ENCODE measurements around the gene TTLL11. TPM values are rescaled to one million over a fixed set of nuclear protein-coding genes. Genes with fewer than 3 reads are reported as not detected.

Gene TTLL11
- total RNA-seq, 1 donor = 6.2 TPM

DNA sequence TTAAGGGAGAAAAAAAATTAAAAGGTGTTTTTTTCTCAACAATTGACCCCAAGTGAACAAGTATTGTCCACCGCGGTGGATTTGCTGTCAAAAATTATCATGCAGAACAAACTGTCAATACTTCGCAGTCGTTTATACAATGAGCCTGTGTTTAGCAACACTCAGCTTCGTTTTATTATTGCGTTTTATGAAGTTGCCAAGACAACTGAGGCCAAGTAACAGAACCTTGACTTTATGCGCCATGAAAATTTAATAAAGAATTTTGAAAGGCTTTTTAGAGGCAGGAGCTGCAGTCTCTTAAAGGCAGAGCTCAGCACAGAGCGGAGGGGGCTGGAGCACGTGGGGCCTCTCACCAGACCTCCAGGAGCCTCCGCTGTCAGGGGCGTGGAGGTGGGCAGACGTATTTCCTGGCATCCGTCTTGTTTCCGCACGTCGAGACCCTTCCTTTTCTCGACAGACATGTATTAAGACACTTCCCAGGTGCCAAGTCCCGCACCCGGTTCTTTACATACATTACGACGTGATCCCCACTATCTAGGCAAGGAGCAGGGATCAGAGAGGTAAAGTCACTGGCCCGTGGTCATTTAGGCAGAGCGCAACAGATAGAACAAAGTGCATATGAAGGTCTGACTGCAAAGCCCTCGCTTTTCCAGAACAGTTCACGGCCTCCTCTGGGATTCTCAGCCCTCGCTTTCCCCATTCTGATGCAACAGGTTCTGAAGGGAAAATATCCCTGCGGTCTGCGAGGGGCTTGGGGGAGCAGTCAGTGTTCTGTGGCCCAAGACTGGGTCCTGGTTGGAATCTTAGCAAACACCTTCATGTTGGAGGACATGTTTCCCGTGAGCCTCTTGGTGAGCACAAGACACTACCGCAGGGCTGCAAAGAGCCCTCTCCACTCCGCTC, 277.3 kb downstream of the TTLL11 start:
- DNase-seq (ENCODE audit: insufficient read length, low spot score, missing footprints) = peak; percentile 75
- Histone ChIP-seq H3K9me3 (ENCODE audit: low read depth, low read length) (no peaks in the 10 kb centered on the region), H3K4me3 (ENCODE audit: insufficient read depth, low read length) (no peak overlapping the region), H2AFZ (ENCODE audit: low read length) (no peak overlapping the region), H3K36me3 (ENCODE audit: insufficient read depth, low read length) (no peaks in the 10 kb centered on the region), H4K20me1 (ENCODE audit: insufficient read depth, low read length) (no peaks in the 10 kb centered on the region), H3K4me2 (ENCODE audit: insufficient read depth, low read length) (no peak overlapping the region), H3K27ac (ENCODE audit: low read depth, low read length) (no peak overlapping the region), H3K4me1 (ENCODE audit: insufficient read depth, low read length) (peaks cover 2% of the 10 kb centered on the region), H3K79me2 (ENCODE audit: insufficient read depth, low read length) (no peaks in the 10 kb centered on the region), H3K27me3 (ENCODE audit: insufficient read depth, low read length) (no peaks in the 10 kb centered on the region)
- no peak for TF ChIP-seq CTCF (IDR thresholded peaks at IDR 0.05; ENCODE audit: extremely low read depth, low read depth, low read length)

- Histone ChIP-seq H3K36me3 (ENCODE audit: insufficient read depth, low read length) (no peaks in the 10 kb centered on the region), H3K79me2 (ENCODE audit: insufficient read depth, low read length) (no peaks in the 10 kb centered on the region), H3K4me3 (ENCODE audit: insufficient read depth, low read length) (no peak overlapping the region), H3K27me3 (ENCODE audit: insufficient read depth, low read length) (no peaks in the 10 kb centered on the region), H3K4me1 (ENCODE audit: insufficient read depth, low read length) (peaks cover 2% of the 10 kb centered on the region), H3K4me2 (ENCODE audit: insufficient read depth, low read length) (no peak overlapping the region), H3K27ac (ENCODE audit: low read depth, low read length) (no peak overlapping the region), H4K20me1 (ENCODE audit: insufficient read depth, low read length) (no peaks in the 10 kb centered on the region), H2AFZ (ENCODE audit: low read length) (no peak overlapping the region), H3K9me3 (ENCODE audit: low read depth, low read length) (no peaks in the 10 kb centered on the region)
- TF ChIP-seq CTCF (IDR thresholded peaks at IDR 0.05; ENCODE audit: extremely low read depth, low read depth, low read length) = no peak
- peak; percentile 41 for DNase-seq (ENCODE audit: insufficient read length, low spot score, missing footprints)
These were observed 278.0 kb downstream of the TTLL11 start for GRCh38 chr9:121815084-121815483.

DNA sequence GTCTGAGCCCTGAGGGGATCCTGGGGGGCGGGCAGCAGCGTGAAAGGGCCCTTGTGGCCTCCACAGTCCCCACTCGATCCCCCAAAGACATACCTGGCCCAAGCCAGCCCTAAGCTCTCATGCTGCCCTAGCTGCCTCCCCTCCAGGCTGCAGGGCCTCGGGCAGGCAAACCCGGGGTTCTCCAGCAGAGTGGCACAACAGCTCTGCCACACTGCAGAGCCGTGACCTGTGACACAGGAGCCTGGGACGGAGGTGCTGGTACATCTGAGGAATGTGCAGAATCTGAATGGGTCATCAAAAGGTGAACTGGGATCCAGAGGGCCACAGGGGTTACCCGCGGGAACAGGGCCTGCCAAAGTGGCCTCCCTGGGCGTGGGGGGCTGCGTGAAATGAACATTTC, 278.5 kb downstream of the TTLL11 start:
- Histone ChIP-seq H3K27ac (ENCODE audit: low read depth, low read length) (no peak overlapping the region), H3K79me2 (ENCODE audit: insufficient read depth, low read length) (no peaks in the 10 kb centered on the region), H3K4me2 (ENCODE audit: insufficient read depth, low read length) (no peak overlapping the region), H3K36me3 (ENCODE audit: insufficient read depth, low read length) (no peaks in the 10 kb centered on the region), H2AFZ (ENCODE audit: low read length) (no peak overlapping the region), H3K4me3 (ENCODE audit: insufficient read depth, low read length) (no peak overlapping the region), H4K20me1 (ENCODE audit: insufficient read depth, low read length) (no peaks in the 10 kb centered on the region), H3K9me3 (ENCODE audit: low read depth, low read length) (no peaks in the 10 kb centered on the region), H3K4me1 (ENCODE audit: insufficient read depth, low read length) (peaks cover under 1% of the 10 kb centered on the region), H3K27me3 (ENCODE audit: insufficient read depth, low read length) (no peaks in the 10 kb centered on the region)
- peak; percentile 49 for DNase-seq (ENCODE audit: insufficient read length, low spot score, missing footprints)
- no peak for TF ChIP-seq CTCF (IDR thresholded peaks at IDR 0.05; ENCODE audit: extremely low read depth, low read depth, low read length)

- DNase-seq (ENCODE audit: insufficient read length, low spot score, missing footprints) = no peak
- no peak overlapping the region for H3K4me3 ChIP-seq (ENCODE audit: insufficient read depth, low read length)
- no peak for TF ChIP-seq CTCF (IDR thresholded peaks at IDR 0.05; ENCODE audit: extremely low read depth, low read depth, low read length)
These were observed 279.4 kb downstream of the TTLL11 start for GRCh38 chr9:121813519-121814210.

More at GRCh38 chr9:121813519-121814210, 279.4 kb downstream of the TTLL11 start:
- Histone ChIP-seq H3K27me3 (ENCODE audit: insufficient read depth, low read length) (no peaks in the 10 kb centered on the region), H4K20me1 (ENCODE audit: insufficient read depth, low read length) (no peaks in the 10 kb centered on the region), H3K36me3 (ENCODE audit: insufficient read depth, low read length) (no peaks in the 10 kb centered on the region), H3K4me2 (ENCODE audit: insufficient read depth, low read length) (no peak overlapping the region), H2AFZ (ENCODE audit: low read length) (no peak overlapping the region), H3K4me1 (ENCODE audit: insufficient read depth, low read length) (no peaks in the 10 kb centered on the region), H3K79me2 (ENCODE audit: insufficient read depth, low read length) (no peaks in the 10 kb centered on the region), H3K9me3 (ENCODE audit: low read depth, low read length) (no peaks in the 10 kb centered on the region), H3K27ac (ENCODE audit: low read depth, low read length) (no peak overlapping the region)
